ENCODE measurements around the gene USP16. TPM values are rescaled to one million over a fixed set of nuclear protein-coding genes. Genes with fewer than 3 reads are reported as not detected.

The USP16 gene
- total and polyA plus RNA-seq, 2 of the 13 experiments (the other 11 are each of a cell fraction or from before 2014, with no cell fraction given) = 16.5 to 46.9 TPM

- TF ChIP-seq, protein P1, sequence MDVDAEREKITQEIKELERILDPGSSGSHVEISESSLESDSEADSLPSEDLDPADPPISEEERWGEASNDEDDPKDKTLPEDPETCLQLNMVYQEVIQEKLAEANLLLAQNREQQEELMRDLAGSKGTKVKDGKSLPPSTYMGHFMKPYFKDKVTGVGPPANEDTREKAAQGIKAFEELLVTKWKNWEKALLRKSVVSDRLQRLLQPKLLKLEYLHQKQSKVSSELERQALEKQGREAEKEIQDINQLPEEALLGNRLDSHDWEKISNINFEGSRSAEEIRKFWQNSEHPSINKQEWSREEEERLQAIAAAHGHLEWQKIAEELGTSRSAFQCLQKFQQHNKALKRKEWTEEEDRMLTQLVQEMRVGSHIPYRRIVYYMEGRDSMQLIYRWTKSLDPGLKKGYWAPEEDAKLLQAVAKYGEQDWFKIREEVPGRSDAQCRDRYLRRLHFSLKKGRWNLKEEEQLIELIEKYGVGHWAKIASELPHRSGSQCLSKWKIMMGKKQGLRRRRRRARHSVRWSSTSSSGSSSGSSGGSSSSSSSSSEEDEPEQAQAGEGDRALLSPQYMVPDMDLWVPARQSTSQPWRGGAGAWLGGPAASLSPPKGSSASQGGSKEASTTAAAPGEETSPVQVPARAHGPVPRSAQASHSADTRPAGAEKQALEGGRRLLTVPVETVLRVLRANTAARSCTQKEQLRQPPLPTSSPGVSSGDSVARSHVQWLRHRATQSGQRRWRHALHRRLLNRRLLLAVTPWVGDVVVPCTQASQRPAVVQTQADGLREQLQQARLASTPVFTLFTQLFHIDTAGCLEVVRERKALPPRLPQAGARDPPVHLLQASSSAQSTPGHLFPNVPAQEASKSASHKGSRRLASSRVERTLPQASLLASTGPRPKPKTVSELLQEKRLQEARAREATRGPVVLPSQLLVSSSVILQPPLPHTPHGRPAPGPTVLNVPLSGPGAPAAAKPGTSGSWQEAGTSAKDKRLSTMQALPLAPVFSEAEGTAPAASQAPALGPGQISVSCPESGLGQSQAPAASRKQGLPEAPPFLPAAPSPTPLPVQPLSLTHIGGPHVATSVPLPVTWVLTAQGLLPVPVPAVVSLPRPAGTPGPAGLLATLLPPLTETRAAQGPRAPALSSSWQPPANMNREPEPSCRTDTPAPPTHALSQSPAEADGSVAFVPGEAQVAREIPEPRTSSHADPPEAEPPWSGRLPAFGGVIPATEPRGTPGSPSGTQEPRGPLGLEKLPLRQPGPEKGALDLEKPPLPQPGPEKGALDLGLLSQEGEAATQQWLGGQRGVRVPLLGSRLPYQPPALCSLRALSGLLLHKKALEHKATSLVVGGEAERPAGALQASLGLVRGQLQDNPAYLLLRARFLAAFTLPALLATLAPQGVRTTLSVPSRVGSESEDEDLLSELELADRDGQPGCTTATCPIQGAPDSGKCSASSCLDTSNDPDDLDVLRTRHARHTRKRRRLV (CRISPR knock-in tag; IDR thresholded peaks at IDR 0.05) = no peak
- peak; percentile 69; the same call in 1 of the 2 replicates for TF ChIP-seq IRF9 (CRISPR knock-in tag; IDR thresholded peaks at IDR 0.05; ENCODE audit: borderline replicate concordance)
- no peak for TF ChIP-seq ZNF749 (CRISPR knock-in tag; IDR thresholded peaks at IDR 0.05; ENCODE audit: borderline replicate concordance)
- TF ChIP-seq PAF1 (CRISPR knock-in tag; IDR thresholded peaks at IDR 0.05) = no peak
- TF ChIP-seq ELF1 (CRISPR knock-in tag; IDR thresholded peaks at IDR 0.05) = peak; percentile 91
- TF ChIP-seq ARID4A (CRISPR knock-in tag; IDR thresholded peaks at IDR 0.05; ENCODE audit: borderline replicate concordance) = peak; percentile 96
- TF ChIP-seq, protein P2, sequence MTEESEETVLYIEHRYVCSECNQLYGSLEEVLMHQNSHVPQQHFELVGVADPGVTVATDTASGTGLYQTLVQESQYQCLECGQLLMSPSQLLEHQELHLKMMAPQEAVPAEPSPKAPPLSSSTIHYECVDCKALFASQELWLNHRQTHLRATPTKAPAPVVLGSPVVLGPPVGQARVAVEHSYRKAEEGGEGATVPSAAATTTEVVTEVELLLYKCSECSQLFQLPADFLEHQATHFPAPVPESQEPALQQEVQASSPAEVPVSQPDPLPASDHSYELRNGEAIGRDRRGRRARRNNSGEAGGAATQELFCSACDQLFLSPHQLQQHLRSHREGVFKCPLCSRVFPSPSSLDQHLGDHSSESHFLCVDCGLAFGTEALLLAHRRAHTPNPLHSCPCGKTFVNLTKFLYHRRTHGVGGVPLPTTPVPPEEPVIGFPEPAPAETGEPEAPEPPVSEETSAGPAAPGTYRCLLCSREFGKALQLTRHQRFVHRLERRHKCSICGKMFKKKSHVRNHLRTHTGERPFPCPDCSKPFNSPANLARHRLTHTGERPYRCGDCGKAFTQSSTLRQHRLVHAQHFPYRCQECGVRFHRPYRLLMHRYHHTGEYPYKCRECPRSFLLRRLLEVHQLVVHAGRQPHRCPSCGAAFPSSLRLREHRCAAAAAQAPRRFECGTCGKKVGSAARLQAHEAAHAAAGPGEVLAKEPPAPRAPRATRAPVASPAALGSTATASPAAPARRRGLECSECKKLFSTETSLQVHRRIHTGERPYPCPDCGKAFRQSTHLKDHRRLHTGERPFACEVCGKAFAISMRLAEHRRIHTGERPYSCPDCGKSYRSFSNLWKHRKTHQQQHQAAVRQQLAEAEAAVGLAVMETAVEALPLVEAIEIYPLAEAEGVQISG (CRISPR knock-in tag; IDR thresholded peaks at IDR 0.05) = peak; percentile 90
- no peak for TF ChIP-seq NR2F6 (IDR thresholded peaks at IDR 0.05)
- 0 out of 2 replicates have a peak, but pooled peaks have one; percentile 23 for TF ChIP-seq NR2F6 (CRISPR knock-in tag; IDR thresholded peaks at IDR 0.05)
- TF ChIP-seq, protein P3, sequence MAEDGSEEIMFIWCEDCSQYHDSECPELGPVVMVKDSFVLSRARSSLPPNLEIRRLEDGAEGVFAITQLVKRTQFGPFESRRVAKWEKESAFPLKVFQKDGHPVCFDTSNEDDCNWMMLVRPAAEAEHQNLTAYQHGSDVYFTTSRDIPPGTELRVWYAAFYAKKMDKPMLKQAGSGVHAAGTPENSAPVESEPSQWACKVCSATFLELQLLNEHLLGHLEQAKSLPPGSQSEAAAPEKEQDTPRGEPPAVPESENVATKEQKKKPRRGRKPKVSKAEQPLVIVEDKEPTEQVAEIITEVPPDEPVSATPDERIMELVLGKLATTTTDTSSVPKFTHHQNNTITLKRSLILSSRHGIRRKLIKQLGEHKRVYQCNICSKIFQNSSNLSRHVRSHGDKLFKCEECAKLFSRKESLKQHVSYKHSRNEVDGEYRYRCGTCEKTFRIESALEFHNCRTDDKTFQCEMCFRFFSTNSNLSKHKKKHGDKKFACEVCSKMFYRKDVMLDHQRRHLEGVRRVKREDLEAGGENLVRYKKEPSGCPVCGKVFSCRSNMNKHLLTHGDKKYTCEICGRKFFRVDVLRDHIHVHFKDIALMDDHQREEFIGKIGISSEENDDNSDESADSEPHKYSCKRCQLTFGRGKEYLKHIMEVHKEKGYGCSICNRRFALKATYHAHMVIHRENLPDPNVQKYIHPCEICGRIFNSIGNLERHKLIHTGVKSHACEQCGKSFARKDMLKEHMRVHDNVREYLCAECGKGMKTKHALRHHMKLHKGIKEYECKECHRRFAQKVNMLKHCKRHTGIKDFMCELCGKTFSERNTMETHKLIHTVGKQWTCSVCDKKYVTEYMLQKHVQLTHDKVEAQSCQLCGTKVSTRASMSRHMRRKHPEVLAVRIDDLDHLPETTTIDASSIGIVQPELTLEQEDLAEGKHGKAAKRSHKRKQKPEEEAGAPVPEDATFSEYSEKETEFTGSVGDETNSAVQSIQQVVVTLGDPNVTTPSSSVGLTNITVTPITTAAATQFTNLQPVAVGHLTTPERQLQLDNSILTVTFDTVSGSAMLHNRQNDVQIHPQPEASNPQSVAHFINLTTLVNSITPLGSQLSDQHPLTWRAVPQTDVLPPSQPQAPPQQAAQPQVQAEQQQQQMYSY (CRISPR knock-in tag; IDR thresholded peaks at IDR 0.05) = peak; percentile 40; the same call in 1 of the 2 replicates
Measured at GRCh38 chr21:29002442-29003144, 21.9 kb upstream of the USP16 start (continued).

All from HepG2 (cell line).